ENCODE data around the gene SPEF1.

- TF ChIP-seq TARDBP (IDR thresholded peaks at IDR 0.05), result no peak
- no peak for TF ChIP-seq L3MBTL2 (conservative IDR thresholded peaks at IDR 0.05)
- no peak for TF ChIP-seq SP1 (IDR thresholded peaks at IDR 0.05)
- no peak for TF ChIP-seq BHLHE40 (IDR thresholded peaks at IDR 0.05; ENCODE audit: borderline replicate concordance)
Observed at GRCh38 chr20:3798373-3798768, 17.1 kb upstream of the SPEF1 start.
